H1 (cell line): ENCODE results near the gene CSF2RB. TPM values are rescaled to one million over a fixed set of nuclear protein-coding genes. Genes with fewer than 3 reads are reported as not detected.

Experiments used
- BRCA1 ChIP-seq: IDR thresholded peaks from 2 replicates; pipeline ENCODE4 v1.6.1; 2012; ENCODE audit warnings: low read depth, low read length, improper control_type of control experiment
- CBX8 ChIP-seq: fragments of 300-800, 300-1000 bp; sonication (generic); IDR thresholded peaks from 2 replicates; pipeline ENCODE4 v1.7.1; 2016; ENCODE audit warnings: low read depth, low read length, borderline replicate concordance
- EP300 ChIP-seq, 2 experiments: IDR thresholded peaks; 1 replicate in 1 of 2; 2 replicates in 1 of 2; pipeline ENCODE4 v1.6.1; 2011 to 2012; ENCODE audit warnings: low read depth in 2 of 2, low read length in 2 of 2, mild to moderate bottlenecking in 2 of 2, borderline replicate concordance in 1 of 2, inconsistent platforms in 1 of 2, moderate library complexity in 1 of 2
- EZH2 ChIP-seq: fragments of 200-600 bp; sonication (generic); IDR thresholded peaks from 2 replicates; pipeline ENCODE4 v1.7.1; 2012; ENCODE audit warnings: low read depth, mild to moderate bottlenecking, moderate library complexity, low read length, inconsistent platforms; ENCODE audit not compliant: severe bottlenecking
- FOSL1 ChIP-seq: IDR thresholded peaks from 2 replicates; pipeline ENCODE4 v1.6.1; 2011; ENCODE audit warnings: mild to moderate bottlenecking, low read depth, low read length, moderate library complexity; ENCODE audit not compliant: insufficient read depth
- HDAC2 ChIP-seq, 2 experiments: fragments of 300-600 bp in 1 of 2; sonication (generic) in 1 of 2; IDR thresholded peaks; 2 replicates each; pipeline ENCODE4 v1.6.1; 2011 to 2012; ENCODE audit warnings: low read depth in 2 of 2, low read length in 2 of 2, mild to moderate bottlenecking in 2 of 2, moderate library complexity in 2 of 2, borderline replicate concordance in 1 of 2, inconsistent platforms in 1 of 2
- JUN ChIP-seq: IDR thresholded peaks from 2 replicates; pipeline ENCODE4 v1.6.1; 2011; ENCODE audit warnings: low read depth, mild to moderate bottlenecking, improper control_type of control experiment, low read length
- KDM1A ChIP-seq: fragments of 200-600, 300-600 bp; sonication (generic); IDR thresholded peaks from 2 replicates; pipeline ENCODE4 v1.7.1; 2016; ENCODE audit warnings: mild to moderate bottlenecking, low read length, borderline replicate concordance
- KDM5A ChIP-seq: fragments of 200-600 bp; IDR thresholded peaks from 2 replicates; pipeline ENCODE4 v1.7.1; 2012; ENCODE audit warnings: mild to moderate bottlenecking, low read length, inconsistent platforms, mixed read lengths
- MAX ChIP-seq: IDR thresholded peaks from 2 replicates; pipeline ENCODE4 v1.6.1; 2012; ENCODE audit warnings: inconsistent platforms
- POLR2A ChIP-seq, 2 experiments: IDR thresholded peaks; 1 replicate in 1 of 2; 2 replicates in 1 of 2; pipeline ENCODE4 v1.6.1; 2011; ENCODE audit warnings: low read depth in 2 of 2, low read length in 2 of 2, mild to moderate bottlenecking in 2 of 2; ENCODE audit errors: control extremely low read depth in 1 of 2
- RNF2 ChIP-seq: fragments of 200-900, 300-1000 bp; sonication (generic); IDR thresholded peaks from 2 replicates; pipeline ENCODE4 v1.7.1; 2016; ENCODE audit warnings: borderline replicate concordance, low read depth, mild to moderate bottlenecking, antibody characterized with exemption, low read length; ENCODE audit not compliant: poor library complexity, severe bottlenecking; ENCODE audit errors: missing control alignments
- SP2 ChIP-seq: IDR thresholded peaks from 2 replicates; pipeline ENCODE4 v1.6.1; 2012; ENCODE audit warnings: mild to moderate bottlenecking, low read length, inconsistent platforms
- SP4 ChIP-seq: IDR thresholded peaks from 2 replicates; pipeline ENCODE4 v1.6.1; 2012; ENCODE audit warnings: low read length, inconsistent platforms
- TAF1 ChIP-seq: IDR thresholded peaks from 2 replicates; pipeline ENCODE4 v1.6.1; 2011; ENCODE audit warnings: mild to moderate bottlenecking, low read depth, low read length
- TBP ChIP-seq: IDR thresholded peaks from 2 replicates; pipeline ENCODE4 v1.6.1; 2011; ENCODE audit warnings: low read depth, low read length, improper control_type of control experiment
- TCF12 ChIP-seq: IDR thresholded peaks from 2 replicates; pipeline ENCODE4 v1.6.1; 2011; ENCODE audit warnings: low read depth, mild to moderate bottlenecking, low read length
- ZNF274 ChIP-seq: IDR thresholded peaks from 2 replicates; pipeline ENCODE4 v1.7.0; 2012; ENCODE audit warnings: low read length, borderline replicate concordance; ENCODE audit errors: extremely low read depth
- polyA plus RNA-seq, 7 experiments: library from polyadenylated mRNA; depleted of rRNA in 3 of 7; stranded (reverse) in 5 of 7; unstranded in 2 of 7; fragments of >200 nt in 5 of 7; fragments of 200-250 nt in 2 of 7; gene quantifications; 1 replicate in 5 of 7; 2 replicates in 1 of 7; 4 replicates in 1 of 7; pipeline versions ENCODE4 v1.2.1 to v1.2.3, GENCODE V29; 2011 to 2013; ENCODE audit warnings: missing spikeins in 2 of 7, mixed read lengths in 2 of 7
- total RNA-seq: library from RNA; stranded (reverse); fragmentation: NEBNext Ultra II Directional; extraction: Animal tissue kit (Norgen Biotek cat#: 25700); gene quantifications from 2 replicates; pipeline ENCODE4 v1.2.1, GENCODE V29; 2021
- TF ChIP-seq, protein P1 (sequence below), 3 experiments: IDR thresholded peaks; 1 replicate in 2 of 3; 2 replicates in 1 of 3; pipeline versions ENCODE4 v1.5.1 to v1.6.1; 2011; ENCODE audit warnings: low read length in 3 of 3, mild to moderate bottlenecking in 3 of 3, inconsistent platforms in 2 of 3, low read depth in 1 of 3, moderate library complexity in 1 of 3; ENCODE audit not compliant: insufficient read depth in 1 of 3; ENCODE audit errors: control extremely low read depth in 1 of 3
- TF ChIP-seq, protein P2 (sequence below): IDR thresholded peaks from 2 replicates; pipeline ENCODE4 v1.6.1; 2011; ENCODE audit warnings: low read length, improper control_type of control experiment

The CSF2RB gene
- total and polyA plus RNA-seq, 2 of the 8 experiments (the other 6 are each of a cell fraction or from before 2014, with no cell fraction given) = not detected

GRCh38 chr22:36918586-36919284 is 5.3 kb downstream of the CSF2RB start (continued):
- TF ChIP-seq, protein P1, sequence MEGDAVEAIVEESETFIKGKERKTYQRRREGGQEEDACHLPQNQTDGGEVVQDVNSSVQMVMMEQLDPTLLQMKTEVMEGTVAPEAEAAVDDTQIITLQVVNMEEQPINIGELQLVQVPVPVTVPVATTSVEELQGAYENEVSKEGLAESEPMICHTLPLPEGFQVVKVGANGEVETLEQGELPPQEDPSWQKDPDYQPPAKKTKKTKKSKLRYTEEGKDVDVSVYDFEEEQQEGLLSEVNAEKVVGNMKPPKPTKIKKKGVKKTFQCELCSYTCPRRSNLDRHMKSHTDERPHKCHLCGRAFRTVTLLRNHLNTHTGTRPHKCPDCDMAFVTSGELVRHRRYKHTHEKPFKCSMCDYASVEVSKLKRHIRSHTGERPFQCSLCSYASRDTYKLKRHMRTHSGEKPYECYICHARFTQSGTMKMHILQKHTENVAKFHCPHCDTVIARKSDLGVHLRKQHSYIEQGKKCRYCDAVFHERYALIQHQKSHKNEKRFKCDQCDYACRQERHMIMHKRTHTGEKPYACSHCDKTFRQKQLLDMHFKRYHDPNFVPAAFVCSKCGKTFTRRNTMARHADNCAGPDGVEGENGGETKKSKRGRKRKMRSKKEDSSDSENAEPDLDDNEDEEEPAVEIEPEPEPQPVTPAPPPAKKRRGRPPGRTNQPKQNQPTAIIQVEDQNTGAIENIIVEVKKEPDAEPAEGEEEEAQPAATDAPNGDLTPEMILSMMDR (IDR thresholded peaks at IDR 0.05; ENCODE audit: control extremely low read depth in 1 of 3, insufficient read depth in 1 of 3, low read depth in 1 of 3, low read length in 3 of 3) = peak in 2 of 3 experiments; percentile 0 to 4; a peak in 1 of 4 replicates
- TF ChIP-seq BRCA1 = no peak
- TF ChIP-seq SP4 = no peak
- no peak for TF ChIP-seq POLR2A (IDR thresholded peaks at IDR 0.05; ENCODE audit: control extremely low read depth in 1 of 2, low read depth in 2 of 2, low read length in 2 of 2)
- no peak for TF ChIP-seq TCF12
- TF ChIP-seq KDM1A = peak; percentile 86; the same call in 1 of the 2 replicates
- peak in 1 of 2 experiments; percentile 81; a peak in 1 of 4 replicates for TF ChIP-seq HDAC2 (IDR thresholded peaks at IDR 0.05; ENCODE audit: borderline replicate concordance in 1 of 2, low read depth in 2 of 2, low read length in 2 of 2)
- no peak for TF ChIP-seq KDM5A
- no peak for TF ChIP-seq CBX8
- TF ChIP-seq RNF2 = no peak
- TF ChIP-seq MAX = no peak
- TF ChIP-seq FOSL1 = no peak
- TF ChIP-seq TAF1 = no peak
- no peak for TF ChIP-seq JUN
- no peak for TF ChIP-seq TBP
- no peak for TF ChIP-seq ZNF274
- TF ChIP-seq, protein P2, sequence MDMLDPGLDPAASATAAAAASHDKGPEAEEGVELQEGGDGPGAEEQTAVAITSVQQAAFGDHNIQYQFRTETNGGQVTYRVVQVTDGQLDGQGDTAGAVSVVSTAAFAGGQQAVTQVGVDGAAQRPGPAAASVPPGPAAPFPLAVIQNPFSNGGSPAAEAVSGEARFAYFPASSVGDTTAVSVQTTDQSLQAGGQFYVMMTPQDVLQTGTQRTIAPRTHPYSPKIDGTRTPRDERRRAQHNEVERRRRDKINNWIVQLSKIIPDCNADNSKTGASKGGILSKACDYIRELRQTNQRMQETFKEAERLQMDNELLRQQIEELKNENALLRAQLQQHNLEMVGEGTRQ = no peak
- no peak for TF ChIP-seq EZH2
- TF ChIP-seq SP2 = no peak
- no peak for TF ChIP-seq EP300 (IDR thresholded peaks at IDR 0.05; ENCODE audit: borderline replicate concordance in 1 of 2, low read depth in 2 of 2, low read length in 2 of 2)
